ENCODE results near the gene SYNM. TPM values are rescaled to one million over a fixed set of nuclear protein-coding genes. Genes with fewer than 3 reads are reported as not detected.

The SYNM gene
- total RNA-seq, 1 donor from 2014 or later: 22.0 TPM

GRCh38 chr15:99122831-99123712, 18.2 kb downstream of the SYNM start:
- no peak for DNase-seq

- DNase-seq: peak; percentile 90
Observed at GRCh38 chr15:99123713-99124451, 19.0 kb downstream of the SYNM start.

- DNase-seq: no peak
Observed at GRCh38 chr15:99124641-99125040, 19.8 kb downstream of the SYNM start.

GRCh38 chr15:99125061-99125891, 20.4 kb downstream of the SYNM start:
- no peak for DNase-seq

DNA sequence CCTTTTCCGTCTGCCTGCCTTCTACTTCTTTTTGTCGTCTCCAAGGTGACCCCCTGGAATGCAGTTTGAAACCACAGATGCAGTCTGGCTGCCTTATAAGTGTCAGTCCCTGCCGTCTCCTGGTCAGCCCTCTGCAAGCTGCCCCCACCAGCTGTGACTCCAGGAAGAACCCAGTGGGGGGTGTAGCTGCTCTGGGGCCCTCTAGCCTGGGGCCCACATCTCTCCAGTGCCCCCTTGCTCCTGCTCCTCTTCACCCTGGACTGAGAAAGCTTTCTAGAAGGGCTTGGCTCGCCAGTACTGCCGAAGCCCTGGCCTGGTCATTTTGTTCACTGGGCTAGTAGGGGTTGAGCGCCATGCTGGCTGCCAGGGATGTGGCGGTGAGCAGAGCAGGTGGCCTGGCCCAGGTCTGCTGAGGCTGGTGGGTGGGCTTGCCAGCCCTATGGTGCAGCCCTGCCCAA, 21.3 kb downstream of the SYNM start:
- DNase-seq: no peak

- DNase-seq: no peak
Observed at GRCh38 chr15:99126930-99127329, 22.1 kb downstream of the SYNM start.

DNA sequence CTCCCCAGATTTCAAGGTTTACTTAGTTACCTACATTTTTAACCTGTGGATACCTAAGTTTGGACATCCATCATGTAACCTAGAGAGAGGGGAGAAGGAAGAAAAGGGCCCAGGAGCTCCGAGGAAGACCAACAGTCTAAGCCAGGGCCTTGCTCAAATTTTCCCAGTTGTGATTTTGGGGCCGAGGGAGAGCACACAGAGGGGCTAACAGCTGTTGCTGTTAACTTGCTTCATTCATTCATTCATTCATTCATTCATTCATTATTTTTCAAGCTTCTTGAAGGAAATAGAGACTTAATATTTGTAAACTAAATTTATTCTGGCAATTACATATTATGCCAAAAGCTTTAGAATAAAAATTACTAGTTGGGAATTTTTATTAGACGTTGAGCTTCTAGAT, 22.9 kb downstream of the SYNM start:
- DNase-seq: no peak

DNA sequence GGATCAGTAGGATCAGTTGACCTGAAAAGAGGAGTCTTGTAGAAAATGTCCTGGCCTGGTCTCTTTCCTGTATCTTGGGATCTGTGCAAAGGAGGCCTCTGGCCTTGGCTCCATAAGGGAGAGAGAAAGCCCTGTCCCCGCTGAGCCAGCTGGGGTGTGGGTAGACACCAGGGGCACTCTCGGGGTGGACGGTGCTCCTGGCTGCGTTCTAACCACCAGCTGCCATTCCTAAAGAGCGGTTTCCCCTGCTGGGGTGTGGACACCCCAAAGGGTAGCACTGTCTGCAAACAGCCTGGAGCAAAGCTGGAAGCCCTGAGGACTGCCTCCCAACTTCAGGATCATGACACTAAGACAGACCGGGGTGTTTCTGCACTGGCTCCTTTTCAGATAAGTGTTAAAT, 23.5 kb downstream of the SYNM start:
- no peak for DNase-seq

GRCh38 chr15:99129644-99130043, 24.8 kb downstream of the SYNM start:
- no peak for DNase-seq

DNA sequence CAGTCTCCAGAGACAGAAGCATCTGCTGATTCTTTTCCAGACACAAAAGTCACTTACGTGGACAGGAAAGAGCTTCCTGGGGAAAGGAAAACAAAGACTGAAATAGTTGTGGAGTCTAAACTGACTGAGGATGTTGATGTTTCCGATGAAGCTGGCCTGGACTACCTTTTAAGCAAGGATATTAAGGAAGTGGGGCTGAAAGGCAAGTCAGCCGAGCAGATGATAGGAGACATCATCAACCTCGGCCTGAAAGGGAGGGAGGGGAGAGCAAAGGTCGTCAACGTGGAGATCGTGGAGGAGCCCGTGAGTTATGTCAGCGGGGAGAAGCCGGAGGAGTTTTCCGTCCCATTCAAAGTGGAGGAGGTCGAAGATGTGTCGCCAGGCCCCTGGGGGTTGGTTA, 25.4 kb downstream of the SYNM start:
- DNase-seq: no peak

DNA sequence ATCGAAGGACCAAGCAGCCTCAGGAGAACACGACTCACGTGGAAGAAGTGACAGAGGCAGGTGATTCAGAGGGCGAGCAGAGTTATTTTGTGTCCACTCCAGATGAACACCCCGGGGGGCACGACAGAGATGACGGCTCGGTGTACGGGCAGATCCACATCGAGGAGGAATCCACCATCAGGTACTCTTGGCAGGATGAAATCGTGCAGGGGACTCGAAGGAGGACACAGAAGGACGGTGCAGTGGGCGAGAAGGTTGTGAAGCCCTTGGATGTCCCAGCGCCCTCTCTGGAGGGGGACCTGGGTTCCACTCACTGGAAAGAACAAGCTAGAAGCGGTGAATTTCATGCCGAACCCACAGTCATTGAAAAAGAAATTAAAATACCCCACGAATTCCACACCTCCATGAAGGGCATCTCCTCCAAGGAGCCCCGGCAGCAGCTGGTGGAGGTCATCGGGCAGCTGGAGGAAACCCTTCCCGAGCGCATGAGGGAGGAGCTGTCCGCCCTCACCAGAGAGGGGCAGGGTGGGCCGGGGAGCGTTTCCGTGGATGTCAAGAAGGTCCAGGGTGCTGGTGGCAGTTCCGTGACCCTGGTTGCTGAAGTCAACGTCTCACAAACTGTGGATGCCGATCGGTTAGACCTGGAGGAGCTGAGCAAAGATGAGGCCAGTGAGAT, 26.0 kb downstream of the SYNM start:
- DNase-seq: no peak

DNA sequence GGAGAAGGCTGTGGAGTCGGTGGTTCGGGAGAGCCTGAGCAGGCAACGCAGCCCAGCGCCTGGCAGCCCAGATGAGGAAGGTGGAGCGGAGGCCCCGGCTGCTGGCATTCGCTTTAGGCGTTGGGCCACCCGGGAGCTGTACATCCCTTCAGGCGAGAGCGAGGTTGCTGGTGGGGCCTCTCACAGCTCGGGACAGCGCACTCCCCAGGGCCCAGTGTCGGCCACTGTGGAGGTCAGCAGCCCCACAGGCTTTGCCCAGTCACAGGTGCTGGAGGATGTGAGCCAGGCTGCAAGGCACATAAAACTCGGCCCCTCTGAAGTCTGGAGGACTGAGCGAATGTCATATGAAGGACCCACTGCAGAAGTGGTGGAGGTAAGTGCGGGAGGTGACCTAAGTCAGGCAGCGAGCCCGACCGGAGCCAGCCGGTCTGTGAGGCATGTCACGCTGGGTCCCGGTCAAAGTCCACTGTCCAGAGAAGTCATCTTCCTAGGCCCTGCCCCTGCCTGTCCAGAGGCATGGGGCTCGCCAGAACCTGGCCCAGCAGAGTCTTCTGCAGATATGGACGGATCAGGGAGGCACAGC, 26.7 kb downstream of the SYNM start:
- no peak for DNase-seq

- no peak for DNase-seq
Observed at GRCh38 chr15:99132122-99132521, 27.2 kb downstream of the SYNM start.

GRCh38 chr15:99132634-99133287, 27.9 kb downstream of the SYNM start:
- no peak for DNase-seq

GRCh38 chr15:99134317-99134821, 29.5 kb downstream of the SYNM start:
- no peak for DNase-seq

GRCh38 chr15:99135194-99135593, 30.3 kb downstream of the SYNM start:
- DNase-seq: no peak

DNA sequence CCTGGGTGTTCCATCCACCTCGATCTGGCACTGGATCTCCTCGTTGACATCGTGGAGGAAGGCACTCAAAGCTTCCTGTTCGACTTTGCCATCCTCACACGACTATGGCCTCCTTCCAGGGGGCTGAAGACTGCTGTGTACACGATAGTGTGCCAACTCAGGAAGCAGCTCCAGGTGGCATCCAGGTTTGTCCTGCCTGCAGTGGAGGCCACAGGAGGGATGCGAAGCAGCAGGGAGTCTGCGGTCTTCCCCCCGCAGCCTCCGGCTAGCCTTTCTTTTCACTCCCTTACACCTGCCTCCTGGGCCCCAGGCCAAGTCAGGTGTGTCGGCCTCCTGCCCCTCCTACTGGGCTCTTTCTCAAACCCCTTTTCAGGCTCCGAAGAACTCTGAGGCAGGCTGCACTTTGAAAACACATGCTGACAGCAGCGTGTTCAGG, 32.2 kb downstream of the SYNM start:
- no peak for DNase-seq

DNA sequence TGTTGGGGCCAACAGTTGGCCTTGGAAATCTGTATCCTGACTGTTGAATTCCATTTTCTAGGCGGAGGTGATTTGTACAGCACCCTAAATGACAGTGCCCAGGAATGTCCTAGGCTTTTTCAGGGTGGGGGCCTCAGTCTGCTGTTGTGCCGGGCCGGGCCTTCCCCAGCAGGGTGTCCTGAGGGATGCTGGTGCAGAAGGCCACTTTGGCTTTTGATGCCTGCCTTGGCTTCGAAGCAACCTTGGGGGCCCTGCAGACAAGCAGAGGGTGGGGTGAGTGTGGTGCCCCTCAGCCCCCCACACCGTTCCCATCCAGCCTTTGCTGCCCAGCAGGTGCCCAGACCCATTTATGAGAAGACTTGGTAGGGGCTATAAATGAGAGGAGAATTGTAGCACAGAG, 33.0 kb downstream of the SYNM start:
- no peak for DNase-seq

DNA sequence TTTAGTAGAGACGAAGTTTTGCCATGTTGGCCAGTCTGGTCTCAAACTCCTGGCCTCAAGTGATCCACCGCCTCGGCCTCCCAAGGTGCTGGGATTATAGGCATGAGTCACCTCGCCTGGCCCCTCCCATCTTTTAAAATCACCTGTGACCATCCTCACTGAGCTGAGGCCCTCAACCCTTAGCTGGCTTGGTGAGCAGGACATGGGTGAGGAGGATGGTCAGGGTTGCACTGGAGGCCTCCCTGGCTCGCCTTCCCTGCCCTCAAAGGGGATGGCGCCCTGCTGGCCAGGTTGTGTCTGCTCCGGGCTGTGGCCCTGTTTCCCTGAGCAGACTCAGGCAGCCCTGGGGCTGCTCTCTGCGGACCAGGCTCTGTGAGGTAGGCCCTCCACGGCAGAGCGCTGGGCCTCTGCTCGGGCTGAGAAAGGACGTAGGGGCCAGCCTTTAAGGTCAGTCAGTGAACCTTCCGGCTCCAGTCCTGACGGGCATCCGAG, 33.7 kb downstream of the SYNM start:
- no peak for DNase-seq

GRCh38 chr15:99139276-99139675, 34.4 kb downstream of the SYNM start:
- no peak for DNase-seq

- DNase-seq: no peak
Observed at GRCh38 chr15:99140590-99140989, 35.7 kb downstream of the SYNM start.

Data from skin of body (tissue), 2 donors.